Mucosa of descending colon (tissue), 3 donors: ENCODE results near the gene WFS1. TPM values are rescaled to one million over a fixed set of nuclear protein-coding genes. Genes with fewer than 3 reads are reported as not detected.

Source experiments
- ATAC-seq: fragments of 200-7000 bp; cut with Tn5 transposase; one replicate; pipeline ENCODE4 v1.9.1; 2020; ENCODE audit warnings: mild to moderate bottlenecking, moderate library complexity
- DNase-seq, 3 donors: peaks; one replicate each; pipeline ENCODE4 v3.0.0-alpha.2; 2020
- H3K36me3 ChIP-seq: fragments of 200-600 bp; one replicate; pipeline ENCODE4 v1.8.0; 2021; ENCODE audit warnings: low read depth, mild to moderate bottlenecking
- H3K4me1 ChIP-seq: fragments of 200-600 bp; one replicate; pipeline ENCODE4 v1.8.0; 2021; ENCODE audit warnings: low read depth, mild to moderate bottlenecking
- H3K4me3 ChIP-seq: fragments of 200-600 bp; one replicate; pipeline ENCODE4 v1.8.0; 2021; ENCODE audit warnings: mild to moderate bottlenecking
- H3K9me3 ChIP-seq: fragments of 200-600 bp; one replicate; pipeline ENCODE4 v1.8.0; 2021; ENCODE audit warnings: mild to moderate bottlenecking
- intact Hi-C, 2 donors: fragments of 100-400 bp; cut with DNase I in 1 of 2; cut with micrococcal nuclease in 1 of 2; formaldehyde crosslinking; loops; one replicate each; pipeline versions ENCODE4 v1.11.0 to v1.11.1; 2022; cut with DNase I, micrococcal nuclease
- total RNA-seq, 3 donors: library from RNA; stranded (reverse); fragmentation: NEBNext Ultra II Directional in 2 of 3; extraction: Animal tissue kit (Norgen Biotek cat#: 25700) in 2 of 3; gene quantifications; one replicate each; pipeline versions ENCODE4 v1.2.1 to v1.2.4, GENCODE V29; 2021 to 2023
- TF ChIP-seq, protein P1 (sequence below): fragments of 200-600 bp; IDR thresholded peaks from one replicate; pipeline ENCODE4 v1.8.0; 2022; ENCODE audit warnings: antibody characterized with exemption, mild to moderate bottlenecking
- donor health status: DM: no; HTN: no; CAD: no; lungs with moderate emphysema.
- donor health status: DM: no; HTN: no; CAD: no.
- donor health status: DM: no; HTN: yes; CAD: no.

Gene WFS1
- total RNA-seq, 3 donors from 2014 or later, result 5.8 to 39.2 (median 14.9) TPM

GRCh38 chr4:6248394-6248793 is 21.3 kb upstream of the WFS1 start:
- peaks cover 4% of the 10 kb centered on the region for H3K9me3 ChIP-seq
- TF ChIP-seq, protein P1, sequence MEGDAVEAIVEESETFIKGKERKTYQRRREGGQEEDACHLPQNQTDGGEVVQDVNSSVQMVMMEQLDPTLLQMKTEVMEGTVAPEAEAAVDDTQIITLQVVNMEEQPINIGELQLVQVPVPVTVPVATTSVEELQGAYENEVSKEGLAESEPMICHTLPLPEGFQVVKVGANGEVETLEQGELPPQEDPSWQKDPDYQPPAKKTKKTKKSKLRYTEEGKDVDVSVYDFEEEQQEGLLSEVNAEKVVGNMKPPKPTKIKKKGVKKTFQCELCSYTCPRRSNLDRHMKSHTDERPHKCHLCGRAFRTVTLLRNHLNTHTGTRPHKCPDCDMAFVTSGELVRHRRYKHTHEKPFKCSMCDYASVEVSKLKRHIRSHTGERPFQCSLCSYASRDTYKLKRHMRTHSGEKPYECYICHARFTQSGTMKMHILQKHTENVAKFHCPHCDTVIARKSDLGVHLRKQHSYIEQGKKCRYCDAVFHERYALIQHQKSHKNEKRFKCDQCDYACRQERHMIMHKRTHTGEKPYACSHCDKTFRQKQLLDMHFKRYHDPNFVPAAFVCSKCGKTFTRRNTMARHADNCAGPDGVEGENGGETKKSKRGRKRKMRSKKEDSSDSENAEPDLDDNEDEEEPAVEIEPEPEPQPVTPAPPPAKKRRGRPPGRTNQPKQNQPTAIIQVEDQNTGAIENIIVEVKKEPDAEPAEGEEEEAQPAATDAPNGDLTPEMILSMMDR, result no peak
- no peaks in the 10 kb centered on the region for H3K4me1 ChIP-seq
- ATAC-seq, result no peak
- H3K36me3 ChIP-seq, result no peaks in the 10 kb centered on the region
- intact Hi-C loops, result no loop called here
- no peak overlapping the region for H3K4me3 ChIP-seq
- DNase-seq, result peak in 1 of 3 donors; percentile 25

- Histone ChIP-seq H3K4me1 (no peaks in the 10 kb centered on the region), H3K4me3 (no peak overlapping the region), H3K9me3 (no peaks in the 10 kb centered on the region), H3K36me3 (no peaks in the 10 kb centered on the region)
- ATAC-seq (peak; percentile 76), DNase-seq (peak in 2 of 3 donors; percentile 16 to 61)
- intact Hi-C loops, result loop anchor here (5.0 kb wide), 1 partner anchor 77 kb away; no protein-coding TSS in a partner anchor
- TF ChIP-seq, protein P1, result peak; percentile 77
These were observed 19.2 kb upstream of the WFS1 start for GRCh38 chr4:6250235-6250983.

DNA sequence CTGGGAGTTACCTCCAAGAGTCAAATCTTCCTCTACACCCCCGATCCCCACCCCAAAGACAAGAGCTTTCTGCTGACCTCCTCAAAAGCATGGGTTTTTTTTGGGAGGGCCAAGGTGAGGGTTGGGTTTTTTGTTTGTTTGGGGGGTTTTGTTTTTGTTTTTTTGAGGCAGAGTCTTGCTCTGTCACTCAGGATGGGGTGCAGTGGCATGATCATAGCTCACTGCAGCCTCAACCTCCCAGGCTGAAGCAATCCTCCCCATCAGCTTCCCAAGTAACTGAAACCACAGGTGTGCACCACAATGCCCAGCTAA is 18.7 kb upstream of the WFS1 start:
- H3K36me3 ChIP-seq, result no peaks in the 10 kb centered on the region
- DNase-seq, result no peak
- no peaks in the 10 kb centered on the region for H3K9me3 ChIP-seq
- H3K4me3 ChIP-seq, result no peak overlapping the region
- no peaks in the 10 kb centered on the region for H3K4me1 ChIP-seq
- TF ChIP-seq, protein P1, result no peak
- ATAC-seq, result no peak
- intact Hi-C loops, result loop anchor here (5.0 kb wide), 1 partner anchor 76 kb away; no protein-coding TSS in a partner anchor

GRCh38 chr4:6251365-6251764 is 18.3 kb upstream of the WFS1 start:
- H3K9me3 ChIP-seq, result no peaks in the 10 kb centered on the region
- intact Hi-C loops, result loop anchor here (5.0 kb wide), 1 partner anchor 76 kb away; no protein-coding TSS in a partner anchor
- H3K4me3 ChIP-seq, result no peak overlapping the region
- H3K4me1 ChIP-seq, result no peaks in the 10 kb centered on the region
- H3K36me3 ChIP-seq, result no peaks in the 10 kb centered on the region
- DNase-seq (peak in 1 of 3 donors; percentile 27), ATAC-seq (no peak)
- TF ChIP-seq, protein P1, result no peak

- TF ChIP-seq, protein P1, result no peak
- DNase-seq, result peak in 1 of 3 donors; percentile 15
- intact Hi-C loops, result loop anchor here (5.0 kb wide), 1 partner anchor 75 kb away; no protein-coding TSS in a partner anchor
These were observed 17.6 kb upstream of the WFS1 start for GRCh38 chr4:6252051-6252450.

More at GRCh38 chr4:6252051-6252450, 17.6 kb upstream of the WFS1 start:
- H3K4me3 ChIP-seq, result no peak overlapping the region
- no peak for ATAC-seq
- H3K36me3 ChIP-seq, result no peaks in the 10 kb centered on the region
- H3K4me1 ChIP-seq, result no peaks in the 10 kb centered on the region
- no peaks in the 10 kb centered on the region for H3K9me3 ChIP-seq
